ENCODE results near the gene C1orf21.
A peak's percentile ranks its signal among the peaks of the same experiment; 100 is the strongest.

Gene C1orf21

GRCh38 chr1:184556665-184557064 is 169.8 kb downstream of the C1orf21 start:
- ATAC-seq = no peak
- TF ChIP-seq GLIS3 (CRISPR knock-in tag; IDR thresholded peaks at IDR 0.05) = no peak
- no peak for TF ChIP-seq CREB5 (CRISPR knock-in tag; IDR thresholded peaks at IDR 0.05; ENCODE audit: low read depth)
- TF ChIP-seq ZFP3 (CRISPR knock-in tag; IDR thresholded peaks at IDR 0.05) = no peak
- TF ChIP-seq, protein P1, sequence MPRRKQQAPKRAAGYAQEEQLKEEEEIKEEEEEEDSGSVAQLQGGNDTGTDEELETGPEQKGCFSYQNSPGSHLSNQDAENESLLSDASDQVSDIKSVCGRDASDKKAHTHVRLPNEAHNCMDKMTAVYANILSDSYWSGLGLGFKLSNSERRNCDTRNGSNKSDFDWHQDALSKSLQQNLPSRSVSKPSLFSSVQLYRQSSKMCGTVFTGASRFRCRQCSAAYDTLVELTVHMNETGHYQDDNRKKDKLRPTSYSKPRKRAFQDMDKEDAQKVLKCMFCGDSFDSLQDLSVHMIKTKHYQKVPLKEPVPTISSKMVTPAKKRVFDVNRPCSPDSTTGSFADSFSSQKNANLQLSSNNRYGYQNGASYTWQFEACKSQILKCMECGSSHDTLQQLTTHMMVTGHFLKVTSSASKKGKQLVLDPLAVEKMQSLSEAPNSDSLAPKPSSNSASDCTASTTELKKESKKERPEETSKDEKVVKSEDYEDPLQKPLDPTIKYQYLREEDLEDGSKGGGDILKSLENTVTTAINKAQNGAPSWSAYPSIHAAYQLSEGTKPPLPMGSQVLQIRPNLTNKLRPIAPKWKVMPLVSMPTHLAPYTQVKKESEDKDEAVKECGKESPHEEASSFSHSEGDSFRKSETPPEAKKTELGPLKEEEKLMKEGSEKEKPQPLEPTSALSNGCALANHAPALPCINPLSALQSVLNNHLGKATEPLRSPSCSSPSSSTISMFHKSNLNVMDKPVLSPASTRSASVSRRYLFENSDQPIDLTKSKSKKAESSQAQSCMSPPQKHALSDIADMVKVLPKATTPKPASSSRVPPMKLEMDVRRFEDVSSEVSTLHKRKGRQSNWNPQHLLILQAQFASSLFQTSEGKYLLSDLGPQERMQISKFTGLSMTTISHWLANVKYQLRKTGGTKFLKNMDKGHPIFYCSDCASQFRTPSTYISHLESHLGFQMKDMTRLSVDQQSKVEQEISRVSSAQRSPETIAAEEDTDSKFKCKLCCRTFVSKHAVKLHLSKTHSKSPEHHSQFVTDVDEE (CRISPR knock-in tag; IDR thresholded peaks at IDR 0.05) = no peak

DNA sequence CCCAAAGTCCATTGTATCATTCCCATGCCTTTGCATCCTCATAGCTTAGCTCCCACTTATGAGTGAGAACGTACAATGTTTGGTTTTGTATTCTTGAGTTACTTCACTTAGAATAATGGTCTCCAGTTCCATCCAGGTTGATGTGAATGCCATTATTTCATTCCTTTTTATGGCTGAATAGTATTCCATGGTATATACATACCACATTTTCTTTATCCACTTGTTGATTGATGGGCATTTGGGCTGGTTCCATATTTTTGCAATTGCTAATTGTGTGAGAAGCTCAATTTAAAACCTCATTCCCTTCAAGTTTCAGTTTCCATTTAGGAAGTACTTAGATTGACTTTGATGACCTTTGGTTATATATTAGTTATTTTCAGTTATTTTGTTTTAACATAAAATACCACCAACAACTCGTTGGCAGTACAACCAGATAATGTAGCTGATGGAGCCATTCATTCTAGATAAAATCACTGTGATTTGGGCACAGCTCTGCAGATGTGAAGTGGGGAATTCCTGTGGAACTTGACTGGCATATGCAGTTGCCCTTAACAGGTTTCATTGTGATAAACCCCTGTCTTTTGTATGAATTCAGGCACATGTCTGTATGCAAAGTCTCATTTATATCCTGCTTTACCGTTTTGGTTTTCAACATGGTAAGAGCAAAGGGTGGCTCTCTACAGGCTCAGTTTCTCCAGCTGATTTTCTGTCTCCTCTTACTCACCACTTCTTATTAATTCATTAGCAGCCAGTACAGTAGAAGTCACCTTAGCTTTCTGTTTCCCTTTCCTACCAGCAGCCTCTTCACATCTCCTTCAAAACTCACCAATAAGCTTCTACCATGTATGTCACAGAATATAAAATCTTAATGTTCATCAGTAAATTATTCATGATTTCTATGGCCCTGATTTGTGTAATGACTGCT is 170.9 kb downstream of the C1orf21 start:
- TF ChIP-seq PPARA (CRISPR knock-in tag; IDR thresholded peaks at IDR 0.05; ENCODE audit: borderline replicate concordance) = no peak
- TF ChIP-seq ZNF8 (CRISPR knock-in tag; IDR thresholded peaks at IDR 0.05) = peak; percentile 79
- TF ChIP-seq ESRRG (CRISPR knock-in tag; IDR thresholded peaks at IDR 0.05) = no peak
- no peak for ATAC-seq

DNA sequence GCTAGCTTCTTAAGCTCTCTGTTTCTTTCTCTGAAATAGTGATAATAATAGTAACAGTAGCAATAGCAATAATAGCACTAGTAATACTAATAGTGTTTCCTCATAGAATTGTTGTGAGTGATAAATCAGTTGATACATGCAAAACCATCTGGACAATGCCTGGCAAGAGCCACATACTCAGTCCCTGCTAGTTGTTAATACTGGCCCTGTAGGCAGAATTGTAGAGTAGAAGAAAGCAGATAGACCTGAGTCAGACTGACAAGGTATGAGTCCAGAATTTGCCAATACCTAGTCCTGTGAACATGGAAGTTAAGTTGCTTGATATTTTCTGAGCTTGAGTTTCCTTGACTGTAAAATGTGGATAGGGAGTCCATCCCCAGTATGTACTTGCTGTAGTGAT is 171.9 kb downstream of the C1orf21 start:
- no peak for ATAC-seq
- TF ChIP-seq ZNF565 (CRISPR knock-in tag; conservative IDR thresholded peaks at IDR 0.05; ENCODE audit: low read depth) (no peak), PATZ1 (CRISPR knock-in tag; IDR thresholded peaks at IDR 0.05; ENCODE audit: borderline replicate concordance) (no peak), ESRRG (CRISPR knock-in tag; IDR thresholded peaks at IDR 0.05) (no peak), ISL1 (CRISPR knock-in tag; IDR thresholded peaks at IDR 0.05) (no peak), TOX (CRISPR knock-in tag; IDR thresholded peaks at IDR 0.05; ENCODE audit: borderline replicate concordance) (no peak), PPARA (CRISPR knock-in tag; IDR thresholded peaks at IDR 0.05; ENCODE audit: borderline replicate concordance) (no peak), ZNF8 (CRISPR knock-in tag; IDR thresholded peaks at IDR 0.05) (no peak), CSDC2 (CRISPR knock-in tag; IDR thresholded peaks at IDR 0.05) (no peak), ZC3H10 (CRISPR knock-in tag; IDR thresholded peaks at IDR 0.05) (no peak), RARB (CRISPR knock-in tag; IDR thresholded peaks at IDR 0.05) (no peak)
- TF ChIP-seq, protein P1 (CRISPR knock-in tag; IDR thresholded peaks at IDR 0.05) = no peak

DNA sequence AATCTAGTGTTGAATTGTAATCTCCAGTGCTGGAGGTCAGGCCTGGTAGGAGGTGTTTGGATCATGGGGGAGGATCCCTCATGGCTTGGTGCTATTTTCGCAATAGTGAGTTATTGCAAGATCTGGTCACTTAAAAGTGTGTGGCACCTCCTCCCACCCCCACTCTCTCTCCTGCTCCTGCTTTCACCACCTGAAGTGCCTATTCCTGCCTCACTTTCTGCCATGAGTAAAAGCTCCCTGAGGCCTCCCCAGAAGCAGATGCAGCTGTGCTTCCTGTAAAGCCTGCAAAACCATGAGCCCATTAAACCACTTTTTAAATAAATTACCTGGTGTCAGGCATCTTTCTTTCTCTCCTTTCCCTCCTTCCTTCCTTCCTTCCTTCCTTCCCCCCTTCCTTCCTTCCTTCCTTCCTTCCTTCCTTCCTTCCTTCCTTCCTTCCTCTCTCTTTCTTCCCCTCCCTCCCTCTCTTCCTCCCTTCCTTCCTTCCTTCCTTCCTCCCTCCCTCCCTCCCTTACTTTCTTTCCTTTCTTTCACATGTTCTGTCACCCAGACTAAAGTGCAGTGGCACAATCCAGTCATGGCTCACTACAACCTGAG is 172.4 kb downstream of the C1orf21 start:
- no peak for ATAC-seq
- TF ChIP-seq ESRRG (CRISPR knock-in tag; IDR thresholded peaks at IDR 0.05) = no peak
- TF ChIP-seq ZC3H10 (CRISPR knock-in tag; IDR thresholded peaks at IDR 0.05) = no peak
- no peak for TF ChIP-seq ISL1 (CRISPR knock-in tag; IDR thresholded peaks at IDR 0.05)
- no peak for TF ChIP-seq ZNF70 (CRISPR knock-in tag; IDR thresholded peaks at IDR 0.05)
- no peak for TF ChIP-seq ZNF8 (CRISPR knock-in tag; IDR thresholded peaks at IDR 0.05)
- no peak for TF ChIP-seq BACH2 (CRISPR knock-in tag; IDR thresholded peaks at IDR 0.05; ENCODE audit: borderline replicate concordance)
- TF ChIP-seq OSR1 (CRISPR knock-in tag; IDR thresholded peaks at IDR 0.05) = no peak
- no peak for TF ChIP-seq RARB (CRISPR knock-in tag; IDR thresholded peaks at IDR 0.05)
- TF ChIP-seq, protein P2, sequence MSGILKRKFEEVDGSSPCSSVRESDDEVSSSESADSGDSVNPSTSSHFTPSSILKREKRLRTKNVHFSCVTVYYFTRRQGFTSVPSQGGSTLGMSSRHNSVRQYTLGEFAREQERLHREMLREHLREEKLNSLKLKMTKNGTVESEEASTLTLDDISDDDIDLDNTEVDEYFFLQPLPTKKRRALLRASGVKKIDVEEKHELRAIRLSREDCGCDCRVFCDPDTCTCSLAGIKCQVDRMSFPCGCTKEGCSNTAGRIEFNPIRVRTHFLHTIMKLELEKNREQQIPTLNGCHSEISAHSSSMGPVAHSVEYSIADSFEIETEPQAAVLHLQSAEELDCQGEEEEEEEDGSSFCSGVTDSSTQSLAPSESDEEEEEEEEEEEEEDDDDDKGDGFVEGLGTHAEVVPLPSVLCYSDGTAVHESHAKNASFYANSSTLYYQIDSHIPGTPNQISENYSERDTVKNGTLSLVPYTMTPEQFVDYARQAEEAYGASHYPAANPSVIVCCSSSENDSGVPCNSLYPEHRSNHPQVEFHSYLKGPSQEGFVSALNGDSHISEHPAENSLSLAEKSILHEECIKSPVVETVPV (CRISPR knock-in tag; IDR thresholded peaks at IDR 0.05) = no peak
- TF ChIP-seq ZNF565 (CRISPR knock-in tag; conservative IDR thresholded peaks at IDR 0.05; ENCODE audit: low read depth) = no peak
- no peak for TF ChIP-seq GLIS3 (CRISPR knock-in tag; IDR thresholded peaks at IDR 0.05)
